ENCODE data around the gene EIF3L.
A peak's percentile ranks its signal among the peaks of the same experiment; 100 is the strongest.

- TF ChIP-seq ATF3 (IDR thresholded peaks at IDR 0.05; ENCODE audit: insufficient read depth, low read depth, low read length) (no peak), PHF8 (conservative IDR thresholded peaks at IDR 0.05; ENCODE audit: low read depth, low read length) (no peak), CTCF (IDR thresholded peaks at IDR 0.05; ENCODE audit: control extremely low read depth in 1 of 3, insufficient read depth in 1 of 3, low read depth in 1 of 3, low read length in 3 of 3) (peak; percentile 33 to 58 (median 56)), EP300 (IDR thresholded peaks at IDR 0.05; ENCODE audit: borderline replicate concordance in 1 of 2, low read depth in 2 of 2, low read length in 2 of 2) (no peak), TBP (IDR thresholded peaks at IDR 0.05; ENCODE audit: low read depth, low read length) (no peak), CBX5 (IDR thresholded peaks at IDR 0.05; ENCODE audit: low read depth, low read length) (no peak), RFX5 (IDR thresholded peaks at IDR 0.05; ENCODE audit: borderline replicate concordance, low read depth, low read length) (no peak)
Measured at GRCh38 chr22:37887584-37888378, 38.6 kb downstream of the EIF3L start.
